GM19099 (cell line): ENCODE measurements around the gene NCAPG2.

ENCODE experiments used
- POLR2A ChIP-seq: IDR thresholded peaks from 3 replicates; pipeline ENCODE4 v1.6.1; 2011; ENCODE audit warnings: low read depth; ENCODE audit not compliant: insufficient read length; ENCODE audit errors: extremely low read depth

Gene NCAPG2

GRCh38 chr7:158740013-158740656 lies 35.5 kb upstream of the NCAPG2 start:
- no peak for TF ChIP-seq POLR2A

DNA sequence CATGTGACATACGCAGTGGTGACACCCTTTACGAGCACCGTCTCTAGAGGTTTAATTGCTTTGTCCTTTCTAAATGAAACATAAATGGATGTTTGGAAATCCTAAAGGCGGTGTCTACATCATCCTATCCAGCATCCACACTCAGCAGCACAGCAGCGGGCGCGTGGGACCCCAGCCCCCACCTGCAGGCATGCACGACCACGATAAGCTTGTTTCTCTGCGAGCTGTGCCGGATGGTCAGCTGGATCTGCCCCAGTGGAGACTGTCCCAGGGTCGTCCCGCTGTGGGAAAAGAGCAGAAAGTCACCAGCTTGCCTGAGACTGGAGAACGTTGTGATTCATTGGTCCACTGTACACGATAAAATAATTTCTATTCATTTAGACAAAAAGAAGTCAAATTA lies 34.2 kb upstream of the NCAPG2 start:
- TF ChIP-seq POLR2A = no peak

GRCh38 chr7:158737064-158737695 lies 32.6 kb upstream of the NCAPG2 start:
- no peak for TF ChIP-seq POLR2A

GRCh38 chr7:158735935-158736334 lies 31.3 kb upstream of the NCAPG2 start:
- TF ChIP-seq POLR2A = no peak

DNA sequence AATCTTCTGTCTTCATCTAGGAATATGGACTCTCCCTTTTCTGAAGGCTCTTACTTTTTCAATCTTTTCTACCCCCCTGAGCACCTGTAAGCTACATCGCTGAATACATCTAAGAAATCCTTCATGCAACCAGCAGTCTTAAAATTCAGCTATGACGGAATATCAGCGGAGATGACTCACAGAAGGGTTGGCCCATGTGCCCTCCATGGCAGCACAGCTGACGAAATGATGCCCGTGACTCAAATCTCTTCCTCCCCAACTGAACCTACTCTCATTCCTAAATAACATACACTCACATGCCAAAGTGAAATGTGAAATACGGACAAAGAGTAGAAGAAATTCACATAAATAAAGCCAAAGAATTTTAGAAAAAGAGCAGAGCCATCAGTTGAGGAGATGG lies 30.3 kb upstream of the NCAPG2 start:
- TF ChIP-seq POLR2A = no peak

GRCh38 chr7:158733775-158734494 lies 29.3 kb upstream of the NCAPG2 start:
- no peak for TF ChIP-seq POLR2A

DNA sequence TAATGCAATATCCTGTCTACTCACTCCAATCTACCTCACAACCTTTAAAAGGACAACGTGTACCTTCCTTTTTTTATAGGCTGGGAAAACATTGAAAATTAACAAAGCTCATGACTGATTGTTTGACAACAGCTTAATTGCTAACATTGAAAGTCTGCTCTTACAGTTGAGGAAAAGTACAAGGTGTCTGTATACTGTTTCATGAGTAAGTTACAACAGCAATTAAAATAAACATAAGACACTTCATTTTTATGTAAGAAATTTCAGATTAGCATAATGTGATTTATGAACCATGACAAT lies 28.6 kb upstream of the NCAPG2 start:
- TF ChIP-seq POLR2A = no peak

DNA sequence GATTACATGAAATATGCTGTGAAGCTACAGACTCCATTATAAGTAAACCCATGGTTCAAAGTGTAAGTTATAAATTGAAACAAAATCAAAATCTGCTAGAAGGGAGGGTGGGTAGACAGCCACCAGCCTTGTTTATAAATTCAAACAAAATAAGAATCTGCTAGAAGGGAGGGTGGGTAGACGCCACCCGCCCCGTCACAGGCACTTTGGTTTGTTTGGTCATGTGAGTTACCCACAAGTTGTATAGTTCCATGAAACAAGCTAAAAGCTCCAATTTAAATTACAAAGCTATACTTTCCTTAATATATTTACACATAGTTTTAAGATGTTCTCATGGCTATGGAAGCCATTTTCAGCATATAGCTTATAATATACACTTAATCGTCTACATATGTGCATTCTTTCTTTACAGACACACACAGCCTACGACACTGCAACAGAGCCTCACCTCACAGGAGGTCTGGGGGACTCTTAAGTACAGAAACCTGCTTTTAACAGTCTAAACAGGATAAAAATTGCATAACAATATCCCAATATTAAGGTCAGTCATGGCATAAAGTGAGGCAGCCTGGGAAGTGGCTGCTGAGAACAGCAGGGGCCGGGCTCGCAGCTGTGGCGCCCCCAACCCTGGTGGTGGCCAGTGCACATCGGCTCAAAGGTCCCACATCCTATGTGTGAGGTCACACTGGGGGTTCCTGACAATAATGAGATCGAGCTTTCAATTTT lies 28.1 kb upstream of the NCAPG2 start:
- no peak for TF ChIP-seq POLR2A

DNA sequence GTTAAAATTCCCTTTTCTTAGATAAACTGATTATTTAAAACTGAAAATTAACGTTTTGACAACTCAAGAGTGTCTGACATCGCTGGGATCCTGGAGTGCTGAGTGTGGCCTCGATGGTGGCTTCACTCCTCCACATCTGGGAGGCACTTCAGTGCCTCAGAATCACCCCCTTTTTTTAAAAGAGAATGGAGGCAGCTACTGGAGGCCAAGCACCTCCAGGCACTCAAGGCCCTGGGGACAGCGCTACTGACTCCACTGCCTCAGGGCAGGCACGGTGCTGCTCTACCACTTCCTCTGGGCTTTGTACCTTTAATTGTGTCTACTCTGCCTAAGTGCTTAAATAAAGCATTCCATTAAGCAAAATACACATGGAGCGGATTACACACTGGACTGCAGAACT lies 27.2 kb upstream of the NCAPG2 start:
- no peak for TF ChIP-seq POLR2A

DNA sequence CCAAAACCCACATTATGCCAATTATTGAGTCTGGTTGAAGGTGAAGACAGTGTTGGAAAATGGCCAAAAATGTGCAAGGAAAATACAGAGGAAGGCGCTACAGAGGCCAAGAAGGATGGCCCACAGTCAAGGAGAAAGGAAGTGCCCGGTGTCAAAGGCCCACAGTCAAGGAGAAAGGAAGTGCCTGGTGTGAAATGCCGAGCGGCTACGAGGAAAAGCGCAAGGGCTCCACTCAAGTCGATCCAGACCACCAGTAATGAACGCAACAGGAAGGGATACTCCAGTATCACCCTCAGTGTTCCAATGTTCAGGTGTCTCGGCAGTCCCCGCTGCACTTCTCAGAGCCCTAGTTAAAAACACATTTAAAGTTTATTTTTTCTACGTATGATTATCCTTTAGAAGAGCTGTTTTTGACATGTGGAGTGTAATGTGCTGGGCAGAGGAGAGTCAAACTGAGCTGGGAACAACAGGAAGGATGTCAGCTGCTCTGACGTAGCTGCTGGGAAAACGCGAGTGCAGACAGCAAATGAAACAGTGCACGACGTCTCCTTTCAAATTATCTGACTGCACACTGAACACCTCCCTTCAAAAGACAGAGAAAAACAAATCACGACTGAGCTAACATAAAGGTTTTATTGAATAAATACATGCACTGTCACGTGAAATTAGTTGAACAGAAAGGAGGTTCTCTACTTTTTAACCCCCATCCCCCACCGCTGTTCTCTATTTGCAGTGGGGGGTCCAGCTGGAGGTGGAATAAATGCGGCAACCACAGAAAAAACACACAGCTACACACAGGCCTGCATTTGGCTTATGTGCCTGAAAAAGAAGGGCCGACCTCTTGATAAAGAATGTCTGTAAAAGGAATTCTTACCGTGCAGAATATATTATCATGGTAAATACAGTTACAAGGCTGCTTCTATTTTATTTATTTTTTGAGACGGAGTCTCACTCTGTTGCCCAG lies 26.1 kb upstream of the NCAPG2 start:
- no peak for TF ChIP-seq POLR2A

GRCh38 chr7:158729646-158730382 lies 25.2 kb upstream of the NCAPG2 start:
- no peak for TF ChIP-seq POLR2A

- no peak for TF ChIP-seq POLR2A
Observed at GRCh38 chr7:158728911-158729645, 24.5 kb upstream of the NCAPG2 start.

DNA sequence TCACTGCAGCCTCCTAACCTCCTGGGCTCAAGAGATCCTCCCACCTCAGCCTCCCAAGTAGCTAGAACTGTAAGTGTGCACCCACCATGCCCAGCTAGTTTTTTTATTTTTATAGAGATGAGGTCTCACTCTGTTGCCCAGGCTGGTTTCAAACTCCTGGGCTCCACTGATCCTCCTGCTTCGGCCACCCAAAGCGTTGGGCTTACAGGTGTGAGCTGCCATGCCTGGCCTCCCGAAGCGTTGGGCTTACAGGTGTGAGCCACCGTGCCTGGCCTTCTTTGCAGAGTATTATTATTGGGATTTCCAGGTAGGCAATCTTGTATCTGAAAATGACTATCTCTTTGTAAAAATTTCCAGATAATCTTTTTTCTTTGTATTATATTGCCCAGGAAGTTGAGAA lies 23.1 kb upstream of the NCAPG2 start:
- TF ChIP-seq POLR2A = no peak
